Mononuclear cell (primary cell): ENCODE results near the gene KISS1R. TPM values are rescaled to one million over a fixed set of nuclear protein-coding genes. Genes with fewer than 3 reads are reported as not detected.

Experiments used
- H3K27me3 ChIP-seq: 2 replicates; pipeline ENCODE4 v1.6.0; 2011; ENCODE audit warnings: low read length, control low read depth; ENCODE audit not compliant: insufficient read depth
- H3K4me1 ChIP-seq: 2 replicates; pipeline ENCODE4 v1.5.1; 2011; ENCODE audit warnings: mild to moderate bottlenecking, low read length, control low read depth; ENCODE audit not compliant: insufficient read depth
- H3K4me3 ChIP-seq: 2 replicates; pipeline ENCODE4 v1.5.1; 2011; ENCODE audit warnings: mild to moderate bottlenecking, low read length, moderate library complexity
- H3K9me3 ChIP-seq: 2 replicates; pipeline ENCODE4 v1.5.1; 2011; ENCODE audit warnings: low read depth, mild to moderate bottlenecking, control low read depth, low read length
- total RNA-seq: library from RNA; depleted of rRNA; stranded (reverse); fragments of >200 nt; gene quantifications from one replicate; pipeline ENCODE4 v1.2.3, GENCODE V29; 2012

KISS1R gene
- total RNA-seq, 1 donor = 0.10 TPM

GRCh38 chr19:920051-920864 lies 3.1 kb downstream of the KISS1R start:
- peaks cover 34% of the 10 kb centered on the region for H3K27me3 ChIP-seq
- peak overlapping the region; percentile 25 for H3K4me3 ChIP-seq
- no peaks in the 10 kb centered on the region for H3K9me3 ChIP-seq
- peaks cover 61% of the 10 kb centered on the region for H3K4me1 ChIP-seq

DNA sequence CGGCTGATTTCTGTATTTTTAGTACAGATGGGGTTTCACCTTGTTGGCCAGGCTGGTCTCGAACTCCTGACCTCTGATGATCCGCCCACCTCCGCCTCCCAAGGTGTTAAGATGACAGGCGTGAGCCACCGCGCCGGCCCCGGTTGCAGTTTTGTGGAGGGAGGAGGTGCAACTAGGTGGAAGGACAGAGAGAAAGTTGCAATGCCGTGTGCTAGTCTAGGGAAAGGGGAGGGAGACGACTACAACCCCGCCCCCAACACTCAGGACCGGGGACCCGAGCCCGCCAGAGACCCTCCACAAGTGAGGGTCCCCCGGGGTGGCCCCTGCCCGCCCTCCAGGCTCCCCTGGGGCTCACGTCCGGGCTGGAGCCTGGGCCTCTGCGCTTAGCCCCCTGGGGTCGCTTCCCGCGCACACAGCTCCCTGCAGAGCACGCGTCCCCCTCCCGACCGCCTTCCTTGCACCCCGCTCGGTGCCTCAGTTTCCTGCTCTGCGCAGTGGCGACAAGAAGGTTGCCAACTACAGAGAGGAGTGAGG lies 7.5 kb downstream of the KISS1R start:
- Histone ChIP-seq H3K9me3 (no peaks in the 10 kb centered on the region), H3K4me1 (peaks cover 47% of the 10 kb centered on the region), H3K4me3 (peak overlapping the region; percentile 88), H3K27me3 (peaks cover 12% of the 10 kb centered on the region)

GRCh38 chr19:925087-925525 lies 8.0 kb downstream of the KISS1R start:
- Histone ChIP-seq H3K27me3 (peaks cover 7% of the 10 kb centered on the region), H3K9me3 (no peaks in the 10 kb centered on the region), H3K4me1 (peaks cover 42% of the 10 kb centered on the region), H3K4me3 (peak overlapping the region; percentile 88)

DNA sequence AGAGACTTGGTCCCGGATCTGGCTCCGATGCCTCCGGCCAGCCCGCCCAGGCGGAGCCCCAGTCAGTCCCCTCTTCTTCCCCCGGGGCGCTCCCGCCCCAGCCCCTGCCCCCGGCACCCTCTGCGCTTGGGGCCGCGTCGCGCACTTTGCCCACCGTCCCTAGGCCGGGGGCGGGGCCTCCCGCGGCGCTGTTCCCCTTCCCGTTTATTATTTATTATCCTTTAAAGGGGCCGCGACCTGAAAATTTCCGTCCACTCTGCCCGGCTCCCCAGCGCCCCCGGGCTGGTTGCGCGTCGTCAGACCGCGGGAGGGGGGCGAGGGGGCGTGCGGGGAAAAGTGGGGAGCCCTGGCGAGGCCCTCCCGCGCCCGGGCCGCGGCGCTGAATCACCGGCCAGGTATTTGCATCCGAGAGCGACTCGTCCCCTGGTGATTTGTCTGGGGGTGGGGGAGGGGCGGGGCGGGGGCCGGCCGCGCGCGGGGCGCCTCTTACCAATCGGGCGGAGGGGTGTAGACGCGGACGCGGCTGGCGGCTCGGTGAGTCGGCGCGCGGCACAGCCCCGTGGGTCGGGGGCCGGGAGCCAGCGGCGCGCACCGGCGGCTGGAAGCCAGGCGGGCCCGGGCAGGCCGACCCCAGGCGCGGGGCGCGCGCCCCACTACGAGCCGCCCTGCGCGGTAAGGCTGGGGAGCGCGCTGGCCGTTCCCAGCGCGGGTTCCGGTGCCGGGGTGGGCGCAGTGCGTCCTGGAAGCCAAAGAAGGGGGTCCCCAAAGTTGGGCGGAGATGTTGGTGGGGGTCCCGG lies 8.6 kb downstream of the KISS1R start, which contains the start of gene ARID3A:
Gene ARID3A, plus strand, starts transcription at position 510 of the 797 bp plus-strand sequence. CDS start 3,494 bp downstream, outside the sequence.
- Histone ChIP-seq H3K4me3 (peak within 1 kb of the TSS; percentile 88), H3K4me1 (peaks cover 36% of the 10 kb centered on the region), H3K9me3 (no peaks in the 10 kb centered on the region), H3K27me3 (peaks cover 5% of the 10 kb centered on the region)

GRCh38 chr19:926323-926588 lies 9.1 kb downstream of the KISS1R start:
- Histone ChIP-seq H3K4me3 (peak overlapping the region; percentile 88), H3K9me3 (no peaks in the 10 kb centered on the region), H3K27me3 (no peaks in the 10 kb centered on the region), H3K4me1 (peaks cover 30% of the 10 kb centered on the region)

GRCh38 chr19:926589-927350 lies 9.6 kb downstream of the KISS1R start:
- H3K4me1 ChIP-seq = peaks cover 30% of the 10 kb centered on the region
- no peaks in the 10 kb centered on the region for H3K27me3 ChIP-seq
- no peaks in the 10 kb centered on the region for H3K9me3 ChIP-seq
- peak overlapping the region; percentile 88 for H3K4me3 ChIP-seq

- H3K4me3 ChIP-seq = peak overlapping the region; percentile 29
- no peaks in the 10 kb centered on the region for H3K27me3 ChIP-seq
- H3K9me3 ChIP-seq = no peaks in the 10 kb centered on the region
- H3K4me1 ChIP-seq = peaks cover 36% of the 10 kb centered on the region
These were observed 10.2 kb downstream of the KISS1R start for GRCh38 chr19:927351-927779.

DNA sequence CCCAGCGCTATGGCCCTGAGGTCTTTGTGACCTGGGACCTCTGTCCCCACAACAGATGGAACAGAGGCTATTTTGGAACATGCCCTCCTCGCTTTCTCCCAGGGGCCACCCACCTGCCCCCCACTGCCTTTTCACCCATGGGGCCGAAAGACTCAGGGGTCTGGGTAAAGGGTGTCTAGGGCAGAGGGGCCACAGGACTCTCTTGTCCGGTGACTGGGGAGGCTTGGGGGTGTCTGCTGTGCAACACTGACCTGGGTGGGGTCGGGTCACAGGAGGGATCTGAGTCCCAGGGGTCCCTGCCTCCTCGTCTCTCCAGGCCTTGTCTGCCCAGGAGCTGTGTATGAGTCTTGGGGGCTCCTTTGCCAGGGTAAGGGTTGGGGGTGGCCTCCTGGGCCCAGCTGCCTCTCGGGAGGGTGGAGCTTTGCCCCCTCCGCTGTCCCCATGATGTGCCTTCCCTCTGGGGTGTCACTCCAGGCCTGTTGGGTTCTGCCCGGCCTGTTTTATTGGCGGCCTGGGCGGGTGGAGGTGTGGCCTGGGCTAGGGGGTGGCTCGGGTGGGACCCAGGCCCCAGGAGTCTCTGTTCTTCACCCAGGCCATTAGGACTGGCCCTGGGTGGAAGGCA lies 10.8 kb downstream of the KISS1R start:
- H3K27me3 ChIP-seq = no peaks in the 10 kb centered on the region
- no peaks in the 10 kb centered on the region for H3K9me3 ChIP-seq
- peaks cover 42% of the 10 kb centered on the region for H3K4me1 ChIP-seq
- peak overlapping the region; percentile 2 for H3K4me3 ChIP-seq

GRCh38 chr19:928471-929202 lies 11.5 kb downstream of the KISS1R start:
- no peaks in the 10 kb centered on the region for H3K27me3 ChIP-seq
- peaks cover 48% of the 10 kb centered on the region for H3K4me1 ChIP-seq
- H3K9me3 ChIP-seq = no peaks in the 10 kb centered on the region
- no peak overlapping the region for H3K4me3 ChIP-seq

GRCh38 chr19:929203-929890 lies 12.2 kb downstream of the KISS1R start:
- H3K27me3 ChIP-seq = no peaks in the 10 kb centered on the region
- peaks cover 48% of the 10 kb centered on the region for H3K4me1 ChIP-seq
- H3K4me3 ChIP-seq = no peak overlapping the region
- no peaks in the 10 kb centered on the region for H3K9me3 ChIP-seq

GRCh38 chr19:929891-930258 lies 12.7 kb downstream of the KISS1R start:
- Histone ChIP-seq H3K4me3 (no peak overlapping the region), H3K4me1 (peaks cover 48% of the 10 kb centered on the region), H3K9me3 (no peaks in the 10 kb centered on the region), H3K27me3 (no peaks in the 10 kb centered on the region)

DNA sequence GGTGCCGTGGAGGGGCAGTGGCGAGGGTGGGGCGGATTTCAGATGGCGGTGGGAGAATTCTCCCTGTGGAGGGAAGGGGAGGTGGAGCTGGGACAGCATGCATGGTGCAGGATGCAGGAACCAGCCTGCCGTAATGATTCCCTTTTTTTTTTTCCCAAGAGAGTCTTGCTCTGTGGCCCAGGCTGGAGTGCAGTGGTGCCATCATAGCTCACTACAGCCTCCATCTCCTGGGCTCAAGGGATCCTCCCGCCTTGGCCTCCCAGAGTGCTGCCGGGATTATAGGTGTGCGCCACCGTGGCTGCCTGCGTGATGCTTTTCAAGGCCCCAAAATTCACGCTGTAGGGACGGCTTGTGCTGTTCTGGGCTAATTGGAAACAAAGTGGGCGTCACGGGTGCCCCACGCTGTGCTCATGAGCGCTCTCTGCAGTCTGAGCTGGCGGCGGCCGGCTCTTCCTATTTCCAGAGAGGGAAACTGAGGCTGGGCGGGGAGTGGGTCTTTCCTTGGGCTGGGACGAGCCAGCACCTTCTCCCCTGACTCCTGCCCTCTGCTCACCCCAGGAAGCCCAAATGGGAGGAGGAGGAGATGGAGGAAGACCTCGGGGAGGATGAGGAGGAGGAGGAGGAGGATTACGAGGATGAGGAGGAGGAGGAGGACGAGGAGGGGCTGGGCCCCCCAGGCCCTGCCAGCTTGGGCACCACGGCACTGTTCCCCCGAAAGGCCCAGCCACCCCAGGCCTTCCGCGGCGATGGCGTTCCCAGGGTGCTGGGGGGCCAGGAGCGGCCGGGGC lies 14.9 kb downstream of the KISS1R start:
- Histone ChIP-seq H3K27me3 (no peaks in the 10 kb centered on the region), H3K9me3 (no peaks in the 10 kb centered on the region), H3K4me1 (peaks cover 52% of the 10 kb centered on the region), H3K4me3 (no peak overlapping the region)
